Measurements from ENCODE around the gene CCDC187. TPM values are rescaled to one million over a fixed set of nuclear protein-coding genes. Genes with fewer than 3 reads are reported as not detected.

Gene CCDC187
- total RNA-seq, 4 donors from 2014 or later, result 0.13 to 0.45 TPM; not detected in 2

DNA sequence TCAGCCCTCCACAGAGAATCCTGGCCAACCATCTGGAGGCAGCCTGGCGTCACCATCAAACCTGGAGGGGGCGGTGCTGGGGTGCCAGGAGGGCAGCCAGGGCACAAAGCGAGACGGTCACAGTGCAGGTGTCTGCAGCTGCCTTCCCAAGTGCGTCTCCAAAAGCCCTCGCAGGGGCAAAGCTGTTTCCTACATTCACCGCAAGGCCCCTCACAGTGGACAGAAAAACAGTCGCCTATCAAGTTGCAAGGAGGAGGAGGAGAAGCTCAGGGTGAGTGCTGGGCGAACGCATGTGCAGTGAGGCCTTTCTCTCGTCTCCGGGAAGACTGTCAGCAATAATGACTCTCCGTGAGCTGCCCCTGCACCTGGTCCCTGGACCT, 81.0 kb downstream of the CCDC187 start:
- H3K4me1 ChIP-seq, result peaks cover 42% of the 10 kb centered on the region
- DNase-seq (ENCODE audit: low spot score in 2 of 2), result no peak
- TF ChIP-seq, protein P1, sequence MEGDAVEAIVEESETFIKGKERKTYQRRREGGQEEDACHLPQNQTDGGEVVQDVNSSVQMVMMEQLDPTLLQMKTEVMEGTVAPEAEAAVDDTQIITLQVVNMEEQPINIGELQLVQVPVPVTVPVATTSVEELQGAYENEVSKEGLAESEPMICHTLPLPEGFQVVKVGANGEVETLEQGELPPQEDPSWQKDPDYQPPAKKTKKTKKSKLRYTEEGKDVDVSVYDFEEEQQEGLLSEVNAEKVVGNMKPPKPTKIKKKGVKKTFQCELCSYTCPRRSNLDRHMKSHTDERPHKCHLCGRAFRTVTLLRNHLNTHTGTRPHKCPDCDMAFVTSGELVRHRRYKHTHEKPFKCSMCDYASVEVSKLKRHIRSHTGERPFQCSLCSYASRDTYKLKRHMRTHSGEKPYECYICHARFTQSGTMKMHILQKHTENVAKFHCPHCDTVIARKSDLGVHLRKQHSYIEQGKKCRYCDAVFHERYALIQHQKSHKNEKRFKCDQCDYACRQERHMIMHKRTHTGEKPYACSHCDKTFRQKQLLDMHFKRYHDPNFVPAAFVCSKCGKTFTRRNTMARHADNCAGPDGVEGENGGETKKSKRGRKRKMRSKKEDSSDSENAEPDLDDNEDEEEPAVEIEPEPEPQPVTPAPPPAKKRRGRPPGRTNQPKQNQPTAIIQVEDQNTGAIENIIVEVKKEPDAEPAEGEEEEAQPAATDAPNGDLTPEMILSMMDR (IDR thresholded peaks at IDR 0.05), result no peak
- no peak for TF ChIP-seq POLR2AphosphoS5 (IDR thresholded peaks at IDR 0.05)
- no peak for TF ChIP-seq POLR2A (IDR thresholded peaks at IDR 0.05)
- TF ChIP-seq EP300 (IDR thresholded peaks at IDR 0.05), result no peak
- 93% methylated on average over 13 of the region's 13 CpGs for WGBS
- no peaks in the 10 kb centered on the region for H3K9me3 ChIP-seq
- no peaks in the 10 kb centered on the region for H3K27me3 ChIP-seq
- H3K27ac ChIP-seq, result no peak overlapping the region
- peaks cover 44% of the 10 kb centered on the region for H3K36me3 ChIP-seq
- H3K4me3 ChIP-seq, result no peak overlapping the region

DNA sequence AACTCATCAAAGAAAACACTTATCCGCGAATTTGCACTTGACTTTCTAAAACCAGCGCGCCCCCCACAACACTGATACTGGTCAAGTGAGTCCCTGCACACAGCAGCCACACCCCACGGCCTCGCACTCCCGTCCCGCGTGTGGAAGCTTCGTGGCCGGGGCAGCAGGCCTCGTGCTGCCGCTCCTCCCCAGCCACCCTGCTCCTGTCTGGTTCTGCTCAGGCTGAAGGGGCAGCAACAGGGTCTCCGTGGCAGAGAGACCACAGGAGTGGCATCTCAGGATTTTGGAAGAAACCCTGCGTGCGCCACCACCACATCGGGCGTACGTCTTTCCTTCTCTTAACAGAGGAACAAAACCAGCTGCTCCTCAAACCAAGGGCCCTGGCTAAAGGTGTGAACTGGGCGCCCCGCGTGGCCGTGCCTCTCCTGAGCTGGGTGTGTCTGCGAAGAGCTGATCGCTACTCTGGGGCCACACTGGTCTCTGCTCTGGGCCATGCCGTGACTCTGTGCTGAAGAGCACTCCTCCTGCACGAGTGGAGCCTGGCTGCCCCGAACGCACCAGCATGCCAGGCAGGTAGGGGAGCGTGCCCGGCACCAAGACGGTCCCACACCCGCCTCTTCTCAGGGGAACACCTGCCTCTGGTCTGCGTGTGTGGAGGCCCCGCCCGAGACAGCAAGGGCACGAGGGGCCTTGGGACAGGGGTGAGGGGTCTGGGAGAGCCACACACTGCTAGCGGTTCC, 81.6 kb downstream of the CCDC187 start:
- 95% methylated on average over 20 of the region's 38 CpGs for WGBS
- Histone ChIP-seq H3K27me3 (no peaks in the 10 kb centered on the region), H3K36me3 (peaks cover 47% of the 10 kb centered on the region), H3K27ac (no peak overlapping the region), H3K4me3 (no peak overlapping the region), H3K9me3 (no peaks in the 10 kb centered on the region), H3K4me1 (peaks cover 42% of the 10 kb centered on the region)
- DNase-seq (ENCODE audit: low spot score in 2 of 2), result no peak
- TF ChIP-seq POLR2AphosphoS5 (IDR thresholded peaks at IDR 0.05) (no peak), POLR2A (IDR thresholded peaks at IDR 0.05) (no peak), EP300 (IDR thresholded peaks at IDR 0.05) (no peak)
- TF ChIP-seq, protein P1 (IDR thresholded peaks at IDR 0.05), result no peak

DNA sequence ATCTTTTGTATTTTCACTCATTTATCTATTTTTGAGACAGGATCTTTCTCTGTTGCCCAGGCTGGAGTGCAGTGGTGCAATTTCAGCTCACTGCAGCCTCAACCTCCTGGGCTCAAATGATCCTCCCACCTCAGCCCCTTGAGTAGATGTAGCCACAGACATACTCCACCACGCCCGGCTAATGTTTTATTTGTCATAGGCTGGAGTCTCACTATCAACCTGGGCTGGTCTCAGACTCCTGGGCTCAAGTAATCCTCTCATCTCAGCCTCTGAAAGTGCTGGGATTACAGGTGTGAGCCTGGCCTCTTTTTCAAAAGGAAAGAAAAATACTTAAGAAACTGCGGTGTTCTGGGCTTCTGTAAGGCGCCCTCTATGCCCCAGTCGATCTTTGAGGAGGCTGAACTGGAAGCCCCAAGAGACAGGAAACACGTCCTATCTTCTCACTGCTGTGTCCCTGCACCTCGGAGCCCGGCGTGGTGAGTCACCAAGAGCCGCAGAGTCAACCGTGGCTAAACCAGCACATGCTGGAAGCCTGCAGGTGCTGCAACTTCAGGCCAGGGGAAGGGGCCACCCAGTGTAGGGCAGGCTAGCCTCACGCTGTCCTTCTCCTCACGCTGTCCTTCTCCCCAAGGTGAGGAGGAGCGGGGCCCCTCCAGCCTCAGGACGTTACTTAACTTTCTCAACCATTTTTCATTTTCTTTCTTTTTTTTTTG, 83.7 kb downstream of the CCDC187 start:
- H3K9me3 ChIP-seq, result no peaks in the 10 kb centered on the region
- peaks cover 62% of the 10 kb centered on the region for H3K36me3 ChIP-seq
- no peak for TF ChIP-seq EP300 (IDR thresholded peaks at IDR 0.05)
- TF ChIP-seq, protein P1 (IDR thresholded peaks at IDR 0.05), result no peak
- no peak for TF ChIP-seq POLR2AphosphoS5 (IDR thresholded peaks at IDR 0.05)
- no peak for TF ChIP-seq POLR2A (IDR thresholded peaks at IDR 0.05)
- peaks cover 21% of the 10 kb centered on the region for H3K4me1 ChIP-seq
- no peak for DNase-seq (ENCODE audit: low spot score in 2 of 2)
- WGBS, result 70% methylated on average over 15 of the region's 15 CpGs
- H3K27ac ChIP-seq, result no peak overlapping the region
- H3K4me3 ChIP-seq, result no peak overlapping the region
- H3K27me3 ChIP-seq, result no peaks in the 10 kb centered on the region

DNA sequence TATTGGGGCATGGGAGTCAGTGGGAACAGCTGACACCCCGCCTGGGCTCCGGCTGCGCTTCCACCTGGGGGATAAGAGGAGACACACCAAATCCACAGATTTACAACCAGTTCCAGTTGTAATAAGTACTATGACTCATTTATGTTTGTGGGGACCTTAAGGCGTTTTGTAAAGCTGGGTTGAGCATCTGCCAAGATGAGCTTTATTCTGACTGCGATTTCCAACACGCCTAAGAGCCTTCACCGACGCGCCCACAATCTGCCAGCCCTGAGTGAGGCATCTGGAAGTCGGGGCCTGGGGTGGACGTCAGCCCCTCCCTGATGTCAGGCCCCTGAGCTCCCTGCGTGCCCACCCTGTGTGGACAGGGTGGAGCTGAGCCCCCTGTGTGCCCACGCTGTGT, 84.6 kb downstream of the CCDC187 start:
- Histone ChIP-seq H3K4me3 (no peak overlapping the region), H3K4me1 (peaks cover 21% of the 10 kb centered on the region), H3K27ac (no peak overlapping the region), H3K36me3 (peaks cover 68% of the 10 kb centered on the region), H3K9me3 (no peaks in the 10 kb centered on the region), H3K27me3 (no peaks in the 10 kb centered on the region)
- DNase-seq (ENCODE audit: low spot score in 2 of 2), result no peak
- no peak for TF ChIP-seq POLR2AphosphoS5 (IDR thresholded peaks at IDR 0.05)
- TF ChIP-seq POLR2A (IDR thresholded peaks at IDR 0.05), result no peak
- 53% methylated on average over 10 of the region's 13 CpGs for WGBS

DNA sequence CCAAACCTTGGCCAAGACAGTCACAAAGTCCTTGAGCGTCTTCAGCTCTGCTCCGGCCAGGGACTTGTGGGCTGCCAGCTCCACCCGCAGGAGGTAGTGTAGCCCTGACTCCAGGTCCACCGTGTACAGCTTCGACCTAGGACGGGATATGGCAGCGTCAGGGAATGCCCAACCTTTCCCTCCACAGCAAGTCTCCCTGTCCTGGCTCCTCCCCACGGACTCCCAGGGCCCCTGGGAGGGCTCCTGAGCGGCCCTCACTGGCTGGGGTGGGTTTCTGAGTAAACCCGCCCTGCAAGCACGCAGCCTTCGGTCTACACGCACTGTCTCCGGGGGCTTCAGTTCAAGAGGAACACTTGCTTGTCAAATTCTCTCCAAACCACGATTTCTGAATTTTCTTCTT, 85.2 kb downstream of the CCDC187 start:
- DNase-seq (ENCODE audit: low spot score in 2 of 2), result no peak
- H3K27me3 ChIP-seq, result no peaks in the 10 kb centered on the region
- peaks cover 68% of the 10 kb centered on the region for H3K36me3 ChIP-seq
- H3K27ac ChIP-seq, result no peak overlapping the region
- H3K4me3 ChIP-seq, result no peak overlapping the region
- H3K9me3 ChIP-seq, result no peaks in the 10 kb centered on the region
- 73% methylated on average over 9 of the region's 15 CpGs for WGBS
- H3K4me1 ChIP-seq, result peaks cover 21% of the 10 kb centered on the region
- TF ChIP-seq POLR2A (IDR thresholded peaks at IDR 0.05), result no peak

DNA sequence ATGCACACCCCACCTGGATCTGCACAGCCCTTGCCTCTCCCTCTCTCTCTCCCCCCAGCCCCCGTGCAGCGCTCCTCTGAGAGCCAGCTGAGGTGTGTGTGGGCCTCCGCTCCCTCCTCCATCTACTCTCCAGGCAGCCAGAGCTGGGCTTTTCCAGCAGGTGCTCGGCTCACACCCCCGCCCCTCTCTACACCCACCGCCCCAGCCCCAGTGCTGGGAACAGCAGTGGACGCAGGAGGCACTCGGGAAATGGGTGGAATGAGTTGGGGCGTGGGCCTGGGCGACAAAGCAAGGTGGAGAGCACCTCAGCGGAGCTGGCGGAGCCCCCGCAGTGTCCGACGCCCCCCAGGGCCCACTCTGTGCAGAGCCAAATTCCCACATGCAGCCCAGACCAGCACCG, 85.6 kb downstream of the CCDC187 start:
- peaks cover 21% of the 10 kb centered on the region for H3K4me1 ChIP-seq
- no peaks in the 10 kb centered on the region for H3K27me3 ChIP-seq
- H3K9me3 ChIP-seq, result no peaks in the 10 kb centered on the region
- H3K4me3 ChIP-seq, result no peak overlapping the region
- no peak for DNase-seq (ENCODE audit: low spot score in 2 of 2)
- WGBS, result 81% methylated on average over 10 of the region's 16 CpGs
- peaks cover 68% of the 10 kb centered on the region for H3K36me3 ChIP-seq
- TF ChIP-seq POLR2AphosphoS5 (IDR thresholded peaks at IDR 0.05) (no peak), POLR2A (IDR thresholded peaks at IDR 0.05) (no peak), EP300 (IDR thresholded peaks at IDR 0.05) (no peak)
- TF ChIP-seq, protein P1 (IDR thresholded peaks at IDR 0.05), result no peak
- H3K27ac ChIP-seq, result no peak overlapping the region
